ENCODE results near the gene GDF15.

DNA sequence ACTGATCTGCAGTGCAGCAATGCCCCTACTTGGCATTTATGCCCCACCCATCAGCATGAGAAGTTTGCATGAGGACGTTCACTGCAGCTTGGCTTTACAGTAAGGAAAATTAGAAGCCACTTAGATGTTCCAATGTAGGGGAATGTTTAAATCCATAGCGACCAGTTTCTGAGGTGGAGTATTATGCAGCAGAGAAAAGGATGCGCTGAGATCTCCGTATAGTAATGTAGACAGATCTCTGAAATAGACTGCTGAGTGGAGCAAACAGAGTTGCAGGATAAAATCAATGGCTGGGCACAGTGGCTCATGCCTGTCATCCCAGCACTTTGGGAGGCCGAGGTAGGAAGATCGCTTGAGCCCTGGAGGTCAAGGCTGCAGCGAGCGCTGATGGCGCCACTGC is 35.5 kb upstream of the GDF15 start:
- TF ChIP-seq, protein P1, sequence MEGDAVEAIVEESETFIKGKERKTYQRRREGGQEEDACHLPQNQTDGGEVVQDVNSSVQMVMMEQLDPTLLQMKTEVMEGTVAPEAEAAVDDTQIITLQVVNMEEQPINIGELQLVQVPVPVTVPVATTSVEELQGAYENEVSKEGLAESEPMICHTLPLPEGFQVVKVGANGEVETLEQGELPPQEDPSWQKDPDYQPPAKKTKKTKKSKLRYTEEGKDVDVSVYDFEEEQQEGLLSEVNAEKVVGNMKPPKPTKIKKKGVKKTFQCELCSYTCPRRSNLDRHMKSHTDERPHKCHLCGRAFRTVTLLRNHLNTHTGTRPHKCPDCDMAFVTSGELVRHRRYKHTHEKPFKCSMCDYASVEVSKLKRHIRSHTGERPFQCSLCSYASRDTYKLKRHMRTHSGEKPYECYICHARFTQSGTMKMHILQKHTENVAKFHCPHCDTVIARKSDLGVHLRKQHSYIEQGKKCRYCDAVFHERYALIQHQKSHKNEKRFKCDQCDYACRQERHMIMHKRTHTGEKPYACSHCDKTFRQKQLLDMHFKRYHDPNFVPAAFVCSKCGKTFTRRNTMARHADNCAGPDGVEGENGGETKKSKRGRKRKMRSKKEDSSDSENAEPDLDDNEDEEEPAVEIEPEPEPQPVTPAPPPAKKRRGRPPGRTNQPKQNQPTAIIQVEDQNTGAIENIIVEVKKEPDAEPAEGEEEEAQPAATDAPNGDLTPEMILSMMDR (IDR thresholded peaks at IDR 0.05) = no peak
- no peak for TF ChIP-seq POLR2A (IDR thresholded peaks at IDR 0.05)
